Measurements from ENCODE around the gene SLC34A1.

- TF ChIP-seq ASH2L (IDR thresholded peaks at IDR 0.05; ENCODE audit: insufficient read length, low read depth, low read length) (no peak), KAT2B (IDR thresholded peaks at IDR 0.05; ENCODE audit: borderline replicate concordance, low read depth, low read length) (no peak), IRF2 (CRISPR knock-in tag; IDR thresholded peaks at IDR 0.05) (no peak), MTF2 (CRISPR knock-in tag; IDR thresholded peaks at IDR 0.05; ENCODE audit: borderline replicate concordance) (no peak), SIX1 (CRISPR knock-in tag; IDR thresholded peaks at IDR 0.05; ENCODE audit: borderline replicate concordance) (no peak), ZNF674 (CRISPR knock-in tag; IDR thresholded peaks at IDR 0.05; ENCODE audit: low read depth) (no peak), YY1 (IDR thresholded peaks at IDR 0.05; ENCODE audit: insufficient read depth, insufficient replicate concordance, low read depth, low read length) (no peak), EP300 (IDR thresholded peaks at IDR 0.05; ENCODE audit: low read depth in 2 of 2, low read length in 2 of 2) (no peak), EP300 (CRISPR knock-in tag; IDR thresholded peaks at IDR 0.05; ENCODE audit: borderline replicate concordance) (no peak), SAFB2 (CRISPR knock-in tag; IDR thresholded peaks at IDR 0.05; ENCODE audit: borderline replicate concordance, low read depth) (no peak; the same call in 1 of the 2 replicates), MIER3 (CRISPR knock-in tag; IDR thresholded peaks at IDR 0.05; ENCODE audit: borderline replicate concordance) (no peak), ZBTB33 (CRISPR knock-in tag; IDR thresholded peaks at IDR 0.05) (no peak)
Measured at GRCh38 chr5:177447066-177447610, 62.9 kb downstream of the SLC34A1 start.
